ENCODE measurements around the gene CDC123. TPM values are rescaled to one million over a fixed set of nuclear protein-coding genes. Genes with fewer than 3 reads are reported as not detected.

CDC123 gene
- total RNA-seq, 4 donors from 2014 or later: 47.8 to 80.8 (median 53.6) TPM

DNA sequence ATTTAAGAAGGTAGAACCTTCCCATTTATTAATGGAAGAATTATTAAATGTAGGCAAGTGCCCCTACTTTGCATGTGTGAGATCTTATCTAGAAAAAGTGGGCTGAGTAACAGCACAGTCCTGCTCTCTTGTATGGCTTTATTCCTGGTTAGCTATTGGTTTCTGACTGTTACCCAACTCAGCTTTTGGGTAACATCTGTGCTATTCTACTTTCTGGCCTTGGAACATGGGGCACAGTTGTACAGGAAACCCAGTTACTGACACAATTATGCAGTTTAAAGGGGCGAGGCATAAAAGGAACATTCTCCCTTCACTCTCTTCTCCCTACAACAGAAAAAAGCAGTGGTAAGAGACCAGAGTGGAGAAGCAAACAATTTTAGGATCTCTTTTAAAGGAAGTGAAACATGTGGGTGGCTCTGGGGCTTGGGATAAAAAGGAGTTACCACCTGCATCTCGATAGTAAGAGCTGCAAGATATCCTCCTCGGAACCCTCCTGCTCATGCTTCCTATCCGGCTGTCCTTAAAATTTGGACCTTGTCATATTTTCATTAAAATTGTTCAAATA, 16.3 kb upstream of the CDC123 start:
- Histone ChIP-seq H3K36me3 (peaks cover 0 to 51% (median 25%) of the 10 kb centered on the region in 4 donors), H3K4me1 (peaks cover 0 to 7% (median 0%) of the 10 kb centered on the region in 4 donors), H3K4me3 (no peak overlapping the region), H3K27ac (no peak overlapping the region), H3K27me3 (no peaks in the 10 kb centered on the region), H3K9me3 (no peaks in the 10 kb centered on the region)
- in situ Hi-C loops (cut with MboI; ENCODE audit: low pct_ligation_motif_present in 1 of 4, low pct_unique_long_range_greater_than_20kb in 1 of 4, low sequenced_read_pairs in 3 of 4): no loop called here
- TF ChIP-seq, protein P1, sequence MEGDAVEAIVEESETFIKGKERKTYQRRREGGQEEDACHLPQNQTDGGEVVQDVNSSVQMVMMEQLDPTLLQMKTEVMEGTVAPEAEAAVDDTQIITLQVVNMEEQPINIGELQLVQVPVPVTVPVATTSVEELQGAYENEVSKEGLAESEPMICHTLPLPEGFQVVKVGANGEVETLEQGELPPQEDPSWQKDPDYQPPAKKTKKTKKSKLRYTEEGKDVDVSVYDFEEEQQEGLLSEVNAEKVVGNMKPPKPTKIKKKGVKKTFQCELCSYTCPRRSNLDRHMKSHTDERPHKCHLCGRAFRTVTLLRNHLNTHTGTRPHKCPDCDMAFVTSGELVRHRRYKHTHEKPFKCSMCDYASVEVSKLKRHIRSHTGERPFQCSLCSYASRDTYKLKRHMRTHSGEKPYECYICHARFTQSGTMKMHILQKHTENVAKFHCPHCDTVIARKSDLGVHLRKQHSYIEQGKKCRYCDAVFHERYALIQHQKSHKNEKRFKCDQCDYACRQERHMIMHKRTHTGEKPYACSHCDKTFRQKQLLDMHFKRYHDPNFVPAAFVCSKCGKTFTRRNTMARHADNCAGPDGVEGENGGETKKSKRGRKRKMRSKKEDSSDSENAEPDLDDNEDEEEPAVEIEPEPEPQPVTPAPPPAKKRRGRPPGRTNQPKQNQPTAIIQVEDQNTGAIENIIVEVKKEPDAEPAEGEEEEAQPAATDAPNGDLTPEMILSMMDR (IDR thresholded peaks at IDR 0.05): no peak
- TF ChIP-seq POLR2A (IDR thresholded peaks at IDR 0.05) (no peak), POLR2AphosphoS5 (IDR thresholded peaks at IDR 0.05) (no peak)
- intact Hi-C loops (cut with DNase I; ENCODE audit: low total_unique reads): no loop called here
- DNase-seq: no peak
- 70 to 84% methylated on average over 3 to 4 of the region's 4 CpGs for WGBS, 2 donors (ENCODE audit: low coverage in 1 of 2)

DNA sequence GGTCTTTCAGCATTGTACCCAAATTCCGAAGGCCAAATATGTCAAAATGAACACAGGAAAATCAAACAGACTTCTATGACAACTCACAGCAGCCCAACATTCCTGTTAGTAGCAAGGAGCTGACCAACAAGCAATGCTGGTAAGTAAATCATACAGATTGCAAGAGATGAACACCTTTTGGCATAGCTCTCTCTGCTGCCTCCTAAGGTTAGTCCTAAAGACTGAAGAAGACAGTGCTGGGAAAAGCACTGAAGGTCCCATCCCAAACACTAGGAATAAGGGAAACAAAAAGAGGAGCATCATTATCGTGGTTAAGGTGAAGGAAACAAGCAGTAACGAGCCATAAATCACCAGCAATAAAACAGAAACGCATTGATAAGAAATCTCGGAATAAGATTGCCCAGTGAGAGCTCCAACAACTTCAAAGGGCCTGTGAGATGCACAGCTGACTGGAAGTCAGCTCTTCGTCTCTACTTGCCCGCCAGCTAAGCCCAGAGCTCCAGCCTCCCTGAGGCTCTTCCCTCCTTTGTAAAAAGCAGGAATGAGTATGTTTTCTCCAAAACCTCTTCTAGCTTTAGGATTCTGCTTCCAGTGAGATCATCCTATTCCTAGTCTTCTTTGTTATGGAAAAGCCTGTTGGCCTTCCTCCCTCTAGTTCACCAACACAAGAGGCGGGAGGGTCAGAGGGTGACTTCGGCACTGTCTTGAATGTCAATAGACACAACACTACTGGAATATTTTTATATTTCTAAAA, 15.6 kb upstream of the CDC123 start:
- Histone ChIP-seq H3K4me3 (no peak overlapping the region), H3K27me3 (no peaks in the 10 kb centered on the region), H3K4me1 (peaks cover 0 to 7% (median 0%) of the 10 kb centered on the region in 4 donors), H3K27ac (no peak overlapping the region), H3K36me3 (peaks cover 0 to 55% (median 23%) of the 10 kb centered on the region in 4 donors), H3K9me3 (no peaks in the 10 kb centered on the region)
- TF ChIP-seq POLR2A (IDR thresholded peaks at IDR 0.05) (no peak), POLR2AphosphoS5 (IDR thresholded peaks at IDR 0.05) (no peak), EP300 (IDR thresholded peaks at IDR 0.05; ENCODE audit: low read depth) (no peak)
- TF ChIP-seq, protein P1 (IDR thresholded peaks at IDR 0.05): no peak
- in situ Hi-C loops (cut with MboI; ENCODE audit: low pct_ligation_motif_present in 1 of 4, low pct_unique_long_range_greater_than_20kb in 1 of 4, low sequenced_read_pairs in 3 of 4) (no loop called here), intact Hi-C loops (cut with DNase I; ENCODE audit: low total_unique reads) (no loop called here)
- no peak for DNase-seq
- 51 to 63% methylated on average over 9 of the region's 9 CpGs for WGBS, 2 donors (ENCODE audit: low coverage in 1 of 2)

DNA sequence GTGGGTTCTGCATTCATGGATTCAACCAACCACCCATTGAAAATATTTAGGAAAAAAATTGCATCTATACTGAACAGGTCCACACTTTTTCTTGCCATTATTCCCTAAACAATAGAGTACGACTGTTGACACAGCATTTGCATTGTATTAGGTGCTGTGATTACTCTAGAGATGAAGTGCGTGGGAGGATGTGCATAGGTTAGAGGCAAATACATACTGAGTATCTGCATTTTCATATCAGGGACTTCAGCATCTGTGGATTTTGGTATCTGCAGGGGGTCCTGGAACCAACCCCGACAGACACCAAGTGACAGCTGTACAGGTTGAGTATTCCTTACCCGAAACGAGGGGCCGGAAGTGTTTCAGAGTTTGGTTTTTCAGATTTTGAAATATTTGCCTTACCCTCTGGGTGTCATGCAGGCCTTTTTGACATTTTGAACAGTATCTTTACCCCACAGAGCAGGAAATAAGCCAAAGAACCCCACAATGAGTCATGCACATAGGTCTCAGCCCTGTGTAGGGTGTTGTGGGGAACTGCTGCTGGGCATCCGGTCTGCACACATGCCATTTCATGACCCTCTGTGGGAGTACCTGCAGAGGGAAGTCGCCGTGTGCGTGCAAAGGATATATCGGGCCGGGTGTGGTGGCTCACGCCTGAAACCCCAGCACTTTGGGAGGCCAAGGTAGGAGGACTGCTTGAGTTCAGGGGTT, 14.8 kb upstream of the CDC123 start:
- in situ Hi-C loops (cut with MboI; ENCODE audit: low pct_ligation_motif_present in 1 of 4, low pct_unique_long_range_greater_than_20kb in 1 of 4, low sequenced_read_pairs in 3 of 4) (no loop called here), intact Hi-C loops (cut with DNase I; ENCODE audit: low total_unique reads) (no loop called here)
- DNase-seq: peak; percentile 20
- Histone ChIP-seq H3K27me3 (no peaks in the 10 kb centered on the region), H3K9me3 (no peaks in the 10 kb centered on the region), H3K4me3 (no peak overlapping the region), H3K27ac (no peak overlapping the region), H3K36me3 (peaks cover 0 to 56% (median 20%) of the 10 kb centered on the region in 4 donors), H3K4me1 (peaks cover 0 to 7% (median 0%) of the 10 kb centered on the region in 4 donors)
- TF ChIP-seq, protein P1 (IDR thresholded peaks at IDR 0.05): no peak
- TF ChIP-seq POLR2AphosphoS5 (IDR thresholded peaks at IDR 0.05): no peak
- 78 to 89% methylated on average over 5 to 13 of the region's 13 CpGs for WGBS, 2 donors (ENCODE audit: low coverage in 1 of 2)

DNA sequence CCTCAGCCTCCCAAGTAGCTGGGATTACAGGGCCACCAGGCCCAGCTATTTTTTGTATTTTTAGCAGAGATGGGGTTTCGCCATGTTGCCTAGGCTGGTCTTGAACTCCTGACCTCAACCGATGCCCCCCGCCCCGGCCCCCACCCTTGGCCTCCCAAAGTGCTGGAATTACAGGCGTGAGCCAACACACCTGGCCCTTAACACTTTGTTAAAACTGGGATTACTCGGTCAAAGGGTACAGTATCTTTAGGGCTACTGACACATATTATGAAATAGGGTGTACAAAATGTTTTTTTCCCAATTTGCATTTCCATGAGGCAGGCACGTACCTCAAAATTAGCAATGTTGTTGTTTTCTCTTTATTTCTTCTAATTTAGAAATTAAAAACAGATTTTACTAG, 11.8 kb upstream of the CDC123 start:
- intact Hi-C loops (cut with DNase I; ENCODE audit: low total_unique reads) (no loop called here), in situ Hi-C loops (cut with MboI; ENCODE audit: low pct_ligation_motif_present in 1 of 4, low pct_unique_long_range_greater_than_20kb in 1 of 4, low sequenced_read_pairs in 3 of 4) (no loop called here)
- H3K9me3 ChIP-seq: no peaks in the 10 kb centered on the region
- H3K4me1 ChIP-seq: peaks cover 0 to 12% (median 5%) of the 10 kb centered on the region in 4 donors
- 94 to 95% methylated on average over 3 to 7 of the region's 7 CpGs for WGBS, 2 donors (ENCODE audit: low coverage in 1 of 2)
- H3K4me3 ChIP-seq: no peak overlapping the region
- H3K27ac ChIP-seq: no peak overlapping the region
- no peak for TF ChIP-seq EP300 (IDR thresholded peaks at IDR 0.05; ENCODE audit: low read depth)
- TF ChIP-seq POLR2A (IDR thresholded peaks at IDR 0.05): no peak
- TF ChIP-seq, protein P1 (IDR thresholded peaks at IDR 0.05): no peak
- no peak for TF ChIP-seq POLR2AphosphoS5 (IDR thresholded peaks at IDR 0.05)
- H3K27me3 ChIP-seq: no peaks in the 10 kb centered on the region
- no peak for DNase-seq
- H3K36me3 ChIP-seq: peaks cover 0 to 29% (median 5%) of the 10 kb centered on the region in 4 donors
